ENCODE results near the gene CCNY.
"Not testable (repeated sequence)": the region's sequence is repeated elsewhere in the genome, so short reads cannot be mapped to it uniquely, and the experiment has no call there.

The CCNY gene

DNA sequence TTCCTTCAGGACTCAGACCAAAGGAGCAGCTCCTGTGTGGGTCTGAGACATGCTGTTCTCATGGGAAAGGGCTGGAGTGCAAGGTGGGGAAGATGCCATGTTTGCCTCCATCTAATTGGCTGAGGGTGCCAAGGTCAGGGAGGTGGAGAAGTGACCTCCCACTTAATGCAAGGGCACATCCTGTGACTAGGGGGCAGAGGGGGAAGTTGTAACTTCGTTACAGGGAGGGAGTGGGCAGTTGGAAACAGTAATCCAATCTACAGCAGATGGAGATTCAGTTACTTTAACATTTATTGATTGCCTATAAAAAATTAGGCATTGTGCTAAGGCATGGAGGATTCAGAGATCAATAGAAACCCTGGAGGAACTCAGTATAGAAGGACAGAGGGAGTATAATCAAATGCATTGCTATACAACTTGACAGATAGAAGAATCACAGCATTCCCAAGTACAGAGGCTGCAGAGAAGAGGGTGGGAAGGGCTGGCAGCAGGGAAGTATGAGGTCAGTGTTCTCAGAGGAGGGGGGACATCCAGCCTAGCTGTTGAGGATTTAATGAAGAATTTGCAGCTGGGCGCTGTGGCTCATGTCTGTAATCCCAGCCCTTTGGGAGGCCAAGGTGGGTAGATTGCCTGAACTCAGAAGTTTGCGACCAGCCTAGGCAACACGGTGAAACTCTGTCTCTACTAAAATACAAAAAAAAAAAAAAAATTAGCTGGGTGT is 75.9 kb downstream of the CCNY start:
- DNase-seq: no peak

DNA sequence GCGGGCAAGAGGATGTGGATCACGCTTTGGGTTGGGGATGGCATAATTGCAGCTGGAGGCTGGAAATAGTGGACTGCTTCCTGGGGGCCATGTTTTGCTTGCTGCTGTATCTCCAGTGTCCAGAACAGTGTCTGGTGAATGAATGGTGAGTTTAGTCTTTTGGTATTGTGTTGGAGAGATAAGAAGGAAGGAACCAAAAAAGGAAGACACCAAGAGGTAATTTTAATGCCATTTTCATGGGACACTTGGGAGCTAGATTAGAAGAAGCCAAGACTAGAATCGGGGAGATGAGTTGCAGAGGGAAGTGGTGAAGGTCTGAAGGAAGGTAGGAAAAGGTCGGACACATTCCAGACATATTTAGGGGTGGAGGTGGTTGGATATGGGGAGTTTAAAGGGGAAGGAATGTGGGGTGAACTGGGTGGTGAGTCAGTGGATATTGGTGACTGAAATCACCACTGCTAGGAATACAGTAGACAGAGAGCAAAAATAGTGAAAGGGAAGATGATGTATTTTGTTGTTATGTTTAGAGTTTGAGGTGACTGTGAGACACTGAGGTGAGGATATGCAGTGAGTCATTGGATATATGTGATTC is 76.7 kb downstream of the CCNY start:
- DNase-seq: no peak

DNA sequence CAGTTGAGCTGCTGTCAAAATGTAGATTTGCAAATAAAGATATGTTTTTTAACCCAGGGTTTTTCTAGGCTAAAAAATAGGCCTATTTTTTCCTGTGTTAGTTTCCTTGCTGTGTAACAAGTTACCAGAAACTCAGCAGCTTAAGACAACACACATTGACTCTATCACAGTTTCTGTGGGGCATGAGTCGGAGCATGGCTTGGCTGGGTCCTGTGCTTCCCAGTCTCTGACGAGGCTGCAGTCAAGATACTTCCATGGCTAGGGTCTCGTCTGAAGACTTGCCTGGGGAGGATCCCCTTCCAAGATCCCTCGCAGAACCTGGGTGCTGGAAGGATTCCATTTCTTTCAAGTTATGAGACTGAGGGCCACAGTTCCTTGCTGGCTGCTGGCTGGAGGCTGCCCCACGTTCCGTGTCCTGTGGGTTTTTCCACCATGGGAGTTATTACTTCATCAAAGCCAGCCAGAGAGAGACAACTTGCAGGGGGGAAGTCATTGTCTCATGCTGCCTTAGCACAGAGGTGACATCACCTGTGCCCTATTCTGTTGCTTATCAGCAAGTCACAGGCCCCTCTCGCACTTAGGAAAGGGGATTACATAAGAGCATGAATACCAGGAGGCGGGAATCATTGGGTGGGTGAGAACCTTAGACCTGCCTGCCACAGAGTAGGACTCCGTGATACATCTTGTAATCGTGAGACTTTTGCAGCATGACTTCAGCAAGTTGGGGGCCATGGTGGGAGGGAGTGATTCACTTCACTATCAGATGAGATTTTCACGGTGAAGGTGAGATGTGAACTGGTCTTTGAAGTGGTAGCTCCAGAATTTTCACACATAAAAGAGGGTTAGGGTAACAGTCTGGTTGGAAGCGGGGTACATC is 77.9 kb downstream of the CCNY start:
- no peak for DNase-seq

DNA sequence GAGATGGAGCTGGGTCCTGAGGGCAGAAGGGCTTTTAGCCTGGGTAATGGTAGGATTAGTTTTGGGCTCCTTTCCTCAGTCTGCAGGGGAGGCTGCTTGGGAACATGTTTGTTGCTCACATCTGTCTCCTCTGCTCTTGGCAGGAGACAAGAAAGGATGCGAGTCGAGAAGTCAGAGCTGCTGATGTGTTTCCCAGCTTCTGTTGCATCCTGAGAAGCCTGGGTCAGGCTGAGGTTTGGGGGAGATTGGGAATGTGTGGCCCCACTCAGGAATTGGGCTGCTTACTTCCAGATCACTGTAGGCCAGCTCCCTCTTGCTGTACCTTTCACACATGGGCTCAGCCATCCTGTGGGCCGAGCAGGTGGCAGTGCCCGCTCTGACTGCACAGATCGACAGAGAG is 79.2 kb downstream of the CCNY start:
- no peak for DNase-seq

DNA sequence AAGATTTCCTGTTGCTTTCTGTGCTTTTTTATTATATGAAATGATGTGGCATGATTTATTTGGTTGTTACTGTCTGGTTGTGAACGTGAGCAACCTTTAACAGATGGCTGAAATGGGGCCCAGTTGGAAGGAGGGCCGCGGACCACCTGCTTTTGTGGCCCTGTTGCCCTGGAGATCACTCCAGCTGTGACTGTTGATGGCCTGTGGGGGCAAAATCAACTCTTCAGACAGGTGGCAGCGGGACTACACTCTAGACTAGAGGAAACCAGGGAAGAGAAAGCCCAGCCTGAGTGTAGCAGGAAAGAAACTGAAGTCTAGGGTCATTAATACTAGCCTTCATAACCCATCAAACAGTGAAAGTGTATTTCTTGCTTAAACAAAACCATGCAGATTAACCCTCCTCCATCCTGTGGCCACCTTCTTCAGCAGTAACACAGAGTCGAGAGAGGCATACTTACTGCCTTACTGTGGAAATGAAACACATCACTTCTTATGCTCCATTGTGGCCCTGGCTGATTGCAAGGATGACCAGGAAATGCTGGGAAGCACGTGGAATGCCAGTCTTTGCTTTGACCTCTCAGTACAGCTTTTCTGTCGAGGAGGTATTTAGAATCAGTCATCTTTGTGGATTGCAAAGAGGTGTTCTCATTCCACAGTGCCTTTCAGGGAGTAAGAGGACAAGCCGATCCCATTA is 80.5 kb downstream of the CCNY start:
- DNase-seq: peak; percentile 82

DNA sequence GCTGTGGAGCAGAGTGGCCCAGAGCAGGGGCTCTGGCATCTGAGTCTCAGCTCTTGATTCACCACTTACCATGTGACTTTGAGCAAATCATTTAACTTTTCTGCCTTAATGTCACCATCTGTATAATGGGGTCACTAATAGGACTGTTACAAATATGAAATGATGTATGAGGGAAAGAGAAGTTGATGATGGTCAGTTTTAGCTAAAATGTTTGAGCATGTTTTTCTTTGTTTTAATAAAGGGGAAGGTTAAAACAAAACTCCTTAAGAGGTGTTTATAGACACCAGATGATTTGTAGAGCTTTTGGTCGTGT is 81.0 kb downstream of the CCNY start:
- DNase-seq: no peak

DNA sequence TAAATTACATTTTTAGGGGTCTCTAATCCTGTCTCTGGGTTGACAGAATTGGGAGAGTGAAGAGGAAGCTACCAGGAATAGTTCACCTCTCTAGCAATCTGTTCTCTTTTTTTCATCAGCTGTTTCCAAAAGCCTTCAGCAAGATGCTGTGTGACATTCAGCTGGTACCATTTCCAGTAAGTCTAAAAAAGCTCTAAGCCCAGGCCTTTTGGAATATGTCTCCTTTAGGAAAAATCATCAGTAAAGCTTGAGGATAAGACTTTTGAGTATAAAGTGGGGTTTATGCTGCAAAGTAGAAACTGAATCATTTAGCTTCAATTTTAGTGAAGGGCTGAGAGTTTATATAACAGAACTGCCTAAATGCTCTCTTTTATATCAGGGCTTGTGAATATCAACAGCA is 81.5 kb downstream of the CCNY start:
- DNase-seq: no peak

DNA sequence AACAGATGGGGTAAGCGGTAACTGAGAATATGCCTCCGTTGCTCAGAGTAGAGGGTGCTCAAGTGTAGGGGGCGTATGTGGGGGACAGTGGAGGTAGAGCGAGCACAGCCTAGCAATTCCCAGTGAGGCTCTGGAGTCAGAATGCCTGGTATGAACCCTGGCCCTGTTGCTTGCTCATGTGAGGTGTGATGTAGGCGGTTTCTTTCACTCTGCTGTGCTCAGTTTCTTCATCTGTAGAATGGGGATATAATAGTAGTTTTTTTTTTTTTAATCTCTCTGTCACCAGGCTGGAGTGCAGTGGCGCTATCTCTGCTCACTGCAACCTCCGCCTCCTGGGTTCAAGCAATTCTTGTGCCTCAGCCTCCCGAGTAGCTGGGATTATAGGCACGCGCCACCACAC is 82.3 kb downstream of the CCNY start:
- not testable (repeated sequence) for DNase-seq

DNA sequence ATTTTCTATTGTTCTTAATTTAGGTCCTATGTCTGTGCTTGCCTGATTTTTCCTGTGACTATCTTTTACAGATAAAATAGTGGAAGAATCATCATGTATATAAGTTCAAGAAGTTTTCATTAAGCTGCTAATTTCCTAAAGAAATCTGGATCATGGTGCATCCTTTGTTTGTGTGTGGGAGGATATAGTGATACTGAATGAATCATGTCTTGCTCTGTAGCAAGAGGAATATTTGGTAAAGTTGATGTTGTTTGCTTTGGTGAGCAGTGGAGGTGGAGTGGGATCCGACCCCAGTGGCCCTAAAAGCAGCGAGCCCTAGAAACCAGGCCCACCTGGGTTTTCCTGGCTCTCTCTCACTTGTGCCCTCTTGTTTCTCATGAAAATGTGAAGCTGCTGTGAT is 83.7 kb downstream of the CCNY start:
- DNase-seq: no peak

DNA sequence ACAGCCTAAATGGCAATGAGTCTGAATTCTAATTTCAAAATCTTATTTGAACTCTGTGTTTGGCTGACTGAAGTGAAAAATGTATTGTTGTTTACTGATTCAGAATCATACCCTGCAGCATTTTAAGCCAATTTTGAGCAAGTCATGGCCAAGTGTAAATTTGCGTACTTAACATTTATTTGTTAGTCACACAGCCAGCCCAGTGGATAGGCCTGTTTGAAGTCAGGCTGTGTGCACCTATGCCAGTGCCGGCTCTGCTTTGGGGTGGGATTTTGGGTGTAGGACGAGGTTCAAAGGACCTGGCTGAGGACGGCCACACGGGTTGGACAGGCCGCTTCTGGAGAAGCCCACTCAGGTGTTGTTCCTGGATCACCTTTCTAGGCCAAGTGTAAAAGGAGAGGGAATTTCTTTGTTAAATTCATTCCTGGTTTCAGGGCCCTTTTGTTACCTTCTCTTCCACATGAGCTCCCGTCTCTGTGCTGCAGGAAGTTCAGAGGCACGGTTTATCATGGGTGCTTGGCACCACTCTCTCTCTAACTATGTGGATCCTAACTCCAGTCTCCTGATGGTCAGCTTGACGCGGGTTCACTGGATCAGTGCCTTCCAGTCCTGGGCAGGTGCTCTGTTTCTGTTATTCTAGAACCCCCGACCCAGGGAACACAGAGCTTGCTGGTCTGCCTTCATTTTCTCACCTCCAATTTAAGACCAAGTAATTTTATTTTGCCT is 84.7 kb downstream of the CCNY start:
- no peak for DNase-seq

DNA sequence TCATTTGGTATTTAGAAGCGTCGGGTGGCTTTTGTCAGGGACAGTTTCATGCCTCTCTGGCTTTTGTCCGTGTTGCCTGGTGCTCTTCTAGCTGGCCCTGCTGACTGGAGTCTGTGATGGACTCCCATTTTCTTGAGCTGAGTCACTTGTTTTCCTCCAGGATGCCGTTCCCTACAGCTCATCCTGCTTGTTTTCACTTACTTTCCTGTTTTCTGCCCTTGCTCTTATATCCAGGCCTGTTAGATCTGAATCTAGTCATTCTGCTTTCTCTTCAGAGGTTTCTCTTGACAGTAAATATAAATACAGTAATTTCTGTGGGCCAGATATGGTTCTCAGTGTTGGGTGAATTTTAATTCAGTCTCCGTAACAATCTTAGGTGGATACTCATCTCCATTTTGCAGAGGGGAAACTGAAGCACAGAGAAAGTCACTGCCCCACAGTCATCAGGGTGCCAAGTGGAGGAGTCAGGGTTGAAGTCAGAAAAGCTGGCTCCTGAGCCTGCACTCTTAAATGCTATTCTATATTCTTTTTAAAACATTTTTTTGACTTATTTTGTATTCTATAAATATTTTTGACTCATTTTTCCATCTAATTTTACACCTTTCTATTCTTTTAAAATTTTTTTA is 85.4 kb downstream of the CCNY start:
- no peak for DNase-seq

DNA sequence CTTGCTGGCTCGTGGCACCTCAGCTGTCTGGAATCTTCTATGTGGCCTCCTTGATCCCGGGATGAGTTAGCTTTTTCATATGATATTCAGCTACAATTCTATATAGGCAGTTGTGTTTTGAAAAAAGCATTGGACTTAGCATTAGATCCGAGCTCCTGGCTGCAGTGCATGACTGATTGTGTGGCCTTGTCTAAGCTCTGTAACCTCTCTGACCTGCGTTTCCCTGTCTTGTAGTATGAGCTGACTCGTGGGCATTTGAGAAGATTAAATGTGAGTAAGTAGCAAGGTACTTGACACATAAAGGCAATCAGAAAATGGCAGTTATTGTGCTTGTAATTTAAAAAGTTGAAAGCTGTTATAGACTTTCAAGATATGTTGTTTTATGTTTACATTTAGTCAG is 85.9 kb downstream of the CCNY start:
- DNase-seq: no peak

DNA sequence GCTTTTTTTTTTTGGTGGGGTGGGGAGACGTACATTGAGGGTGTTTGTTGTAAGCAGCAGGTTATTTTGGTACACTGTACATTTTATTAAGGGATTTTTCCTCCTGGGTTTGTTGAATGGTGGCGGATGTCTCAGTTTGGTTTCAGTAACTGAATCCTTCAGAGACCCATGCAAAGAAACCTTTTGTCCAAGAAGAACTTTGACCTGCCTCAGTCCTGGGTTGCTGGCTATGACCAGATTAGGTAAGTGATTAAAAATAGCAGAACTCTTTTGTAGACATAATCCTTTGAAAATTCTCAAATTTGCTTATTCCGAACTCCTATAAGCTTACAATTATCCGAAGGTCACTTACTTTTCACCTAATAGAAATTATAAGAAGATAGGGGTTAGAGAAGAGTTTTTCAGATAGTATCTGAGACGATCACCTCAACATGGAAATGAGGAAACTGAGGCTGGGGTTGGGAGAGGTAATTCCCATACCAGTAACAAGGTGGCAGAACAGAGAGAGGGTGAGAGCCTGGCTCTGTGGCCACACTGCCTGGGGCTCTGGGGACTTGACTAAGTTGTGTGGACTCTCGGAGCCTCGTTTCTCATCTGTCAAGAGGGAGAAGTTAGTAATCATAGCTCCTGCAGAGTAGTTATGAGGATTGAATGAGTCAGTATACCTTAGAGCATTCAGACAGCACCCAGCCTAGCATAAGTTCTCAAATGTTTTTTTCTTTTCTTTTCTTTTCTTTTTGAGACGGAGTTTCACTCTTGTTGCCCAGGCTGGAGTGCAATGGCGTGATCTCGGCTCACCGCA is 87.4 kb downstream of the CCNY start:
- DNase-seq: no peak

DNA sequence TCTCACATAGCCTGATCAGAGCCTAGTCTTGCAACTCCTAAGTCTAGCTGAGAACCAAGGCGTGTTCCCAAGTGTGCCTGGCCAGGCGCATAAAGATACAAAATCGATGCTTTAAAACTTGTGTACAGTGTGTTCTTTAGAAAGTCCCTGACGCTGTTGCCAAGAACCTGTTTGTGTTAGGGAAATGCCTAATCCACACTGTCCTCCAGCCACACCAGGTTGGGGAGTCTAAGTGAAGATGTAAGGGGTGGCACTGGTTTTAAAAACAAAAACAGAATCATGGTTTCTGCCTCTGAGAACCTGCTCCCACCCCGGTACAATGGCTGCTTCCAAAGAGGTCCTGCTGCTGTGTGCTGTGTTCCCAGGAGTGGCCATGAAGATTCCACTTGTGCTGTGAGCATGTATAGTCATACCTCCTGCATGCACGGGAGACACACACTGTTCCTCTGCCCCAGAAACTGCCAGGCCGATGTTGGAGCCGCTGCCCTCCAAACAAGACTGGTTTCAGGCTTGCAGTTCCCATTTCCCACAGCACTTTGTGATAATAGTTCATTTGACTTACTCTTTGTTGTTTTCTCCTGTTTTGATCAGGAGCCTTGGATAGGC is 88.5 kb downstream of the CCNY start:
- DNase-seq: no peak

DNA sequence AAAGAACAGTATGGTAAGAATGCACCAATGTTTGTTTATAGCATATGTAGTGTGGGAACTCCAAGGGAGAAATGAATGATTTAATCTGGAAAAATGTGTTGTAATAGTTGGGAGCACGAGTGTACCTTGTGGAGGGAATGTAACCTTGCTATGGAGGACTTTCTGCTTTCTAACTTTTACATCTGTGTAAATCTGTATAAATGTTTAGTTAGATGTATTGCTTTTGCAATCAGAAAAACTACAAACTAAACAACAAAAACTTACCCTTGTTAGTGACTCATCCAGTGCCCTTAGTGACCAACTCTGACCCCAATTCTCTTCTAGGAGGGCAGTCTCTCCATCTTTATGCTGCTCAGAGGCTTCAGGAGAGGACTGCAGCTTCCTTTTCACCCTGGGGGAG is 89.3 kb downstream of the CCNY start:
- no peak for DNase-seq

DNA sequence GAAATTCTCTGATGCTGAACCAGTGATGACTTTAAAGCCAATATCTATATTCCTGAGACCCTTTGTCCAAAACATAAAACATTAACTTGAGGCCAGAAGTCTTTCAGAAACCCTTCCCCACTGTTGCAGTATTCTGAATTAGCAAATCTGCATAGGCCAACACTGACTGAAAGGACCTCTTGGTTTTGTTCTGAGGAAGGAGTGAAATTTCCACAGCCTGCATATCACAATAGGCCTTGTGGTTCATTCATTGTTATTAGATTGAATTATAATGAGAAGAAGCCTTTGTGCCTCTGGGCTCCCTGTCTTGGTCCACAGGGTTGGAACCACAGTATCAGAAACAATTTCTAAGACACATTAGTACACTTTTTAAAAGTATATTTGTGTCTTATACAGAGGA is 90.3 kb downstream of the CCNY start:
- DNase-seq: no peak

DNA sequence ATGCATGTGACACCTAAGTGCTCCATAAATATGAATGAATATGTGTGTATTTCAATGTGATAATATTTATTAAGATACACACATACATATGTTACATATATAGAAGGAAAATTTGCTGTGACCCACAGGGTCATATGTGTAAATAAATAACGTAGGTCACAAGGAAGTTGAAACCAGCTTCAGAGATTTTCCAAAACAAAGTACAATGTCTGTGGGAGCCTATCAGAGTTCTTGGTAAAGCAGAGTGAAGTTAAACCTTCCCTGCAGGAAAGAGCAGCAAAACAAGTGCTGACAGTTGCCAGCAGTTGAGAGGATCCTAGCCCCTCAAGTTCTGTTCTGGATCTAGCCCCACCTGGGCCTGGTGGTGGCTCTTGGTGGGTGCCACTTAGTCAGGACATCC is 91.2 kb downstream of the CCNY start:
- no peak for DNase-seq

DNA sequence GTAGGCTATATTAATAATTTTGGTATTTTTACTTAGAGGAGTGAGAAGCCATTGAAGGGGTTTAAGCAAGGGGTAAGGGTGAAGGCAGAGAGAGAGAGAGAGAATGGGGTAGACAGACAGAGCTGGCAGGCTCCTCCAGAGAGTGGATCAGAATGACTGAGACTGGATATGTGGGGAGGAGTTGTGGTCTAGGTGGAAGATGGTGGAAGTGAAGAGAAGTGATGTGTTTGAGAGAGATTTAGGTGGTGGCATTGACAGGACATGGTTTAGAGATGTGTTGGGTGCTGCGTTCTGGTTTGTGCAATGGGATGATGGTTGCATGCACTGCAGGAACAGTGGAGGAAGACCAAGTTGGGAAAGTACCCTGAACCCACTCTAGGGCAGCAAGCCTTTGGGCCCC is 92.2 kb downstream of the CCNY start:
- no peak for DNase-seq

DNA sequence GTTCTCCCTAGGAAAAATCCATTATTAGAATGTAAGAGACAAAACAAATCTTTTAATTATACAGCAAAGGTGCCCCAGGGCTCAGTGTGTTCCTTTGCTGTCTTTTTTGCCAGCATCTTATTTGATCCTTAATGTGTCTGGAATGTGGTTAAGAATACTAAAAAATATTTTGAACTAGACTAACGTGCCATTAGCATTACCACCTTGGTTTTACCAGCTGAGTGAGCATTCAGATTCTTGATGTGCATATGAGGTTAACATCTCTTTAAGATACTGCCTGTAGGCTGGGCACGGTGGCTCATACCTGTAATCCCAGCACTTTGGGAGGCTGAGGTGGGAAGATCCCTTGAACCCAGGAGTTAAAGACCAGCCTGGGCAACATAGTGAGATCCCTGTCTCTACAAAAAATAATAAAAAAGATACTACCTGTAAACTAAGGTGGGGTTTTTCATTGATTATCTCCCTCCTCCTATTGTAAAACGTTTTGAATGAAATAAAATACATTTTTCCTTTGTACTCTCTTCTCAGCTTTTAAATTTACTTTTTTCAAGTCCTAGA is 96.6 kb downstream of the CCNY start:
- no peak for DNase-seq

DNA sequence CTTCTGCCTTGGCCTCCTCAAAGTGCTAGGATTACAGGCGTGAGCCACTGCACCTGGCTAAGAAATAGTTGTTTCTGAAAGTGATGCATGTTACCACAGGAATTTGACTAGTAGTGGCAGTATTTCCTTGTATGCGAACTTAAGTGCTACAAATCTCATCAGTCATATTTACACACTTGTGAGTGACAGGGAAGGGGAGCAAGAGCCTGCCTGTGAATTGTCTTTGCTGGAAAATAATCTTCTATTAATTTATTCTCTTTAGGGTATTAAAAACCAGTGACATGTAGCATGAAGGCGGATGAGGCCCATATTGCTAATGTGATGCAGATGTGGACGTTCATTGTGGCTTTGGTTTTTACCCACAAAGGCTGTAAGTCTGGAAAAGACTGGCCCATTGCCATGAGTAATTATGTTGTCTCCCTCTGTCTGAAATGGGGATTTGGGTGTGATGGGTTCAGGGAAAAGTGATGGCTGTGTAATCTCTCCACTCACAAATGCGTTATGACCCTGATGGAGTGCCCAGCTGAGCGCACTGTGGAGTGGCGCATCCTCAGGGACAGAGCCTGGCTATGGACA is 97.6 kb downstream of the CCNY start:
- peak; percentile 4 for DNase-seq
